Pancreas (tissue), 10 donors: ENCODE results near the gene PLAGL1. TPM values are rescaled to one million over a fixed set of nuclear protein-coding genes. Genes with fewer than 3 reads are reported as not detected.

Experiments used
- ATAC-seq, 4 donors: fragments of 200-7000 bp; cut with Tn5 transposase; one replicate each; pipeline versions ENCODE4 v1.8.0 to v1.9.1; 2020; ENCODE audit warnings: mild to moderate bottlenecking in 4 of 4, moderate library complexity in 4 of 4
- DNase-seq, 6 donors: peaks; one replicate each; pipeline ENCODE4 v3.0.0-alpha.2; 2020
- FAIRE-seq: peaks from 2 replicates; lab custom pipeline; 2012; peaks lifted over from hg19 to GRCh38; lab: Jason Lieb, UNC
- H3K27ac ChIP-seq, 4 donors: fragments of 200-600 bp; sonication (generic); 1 replicate in 3 of 4; 2 replicates in 1 of 4; pipeline versions ENCODE4 v1.5.0 to v1.8.0; 2020
- H3K27me3 ChIP-seq, 4 donors: fragments of 200-600 bp; one replicate each; pipeline ENCODE4 v1.8.0; 2021
- H3K36me3 ChIP-seq, 3 donors: fragments of 200-600 bp; sonication (generic) in 1 of 3; one replicate each; pipeline versions ENCODE4 v1.5.0 to v1.8.0; 2020 to 2021
- H3K4me1 ChIP-seq, 3 donors: fragments of 200-600 bp; one replicate each; pipeline ENCODE4 v1.8.0; 2021
- H3K4me3 ChIP-seq, 4 donors: fragments of 200-600 bp; sonication (generic) in 2 of 4; one replicate each; pipeline versions ENCODE4 v1.5.0 to v1.8.0; 2020 to 2021
- H3K9me3 ChIP-seq, 4 donors: fragments of 200-600 bp; one replicate each; pipeline ENCODE4 v1.8.0; 2021
- WGBS, 2 donors: extraction: QIAGEN DNeasy Blood & Tissue Kit; methylation state at CpG; one replicate each; pipeline ENCODE4 v1.1.7; 2013; 5-methylcytosine and 5-hydroxymethylcytosine counted together
- intact Hi-C, 3 donors: fragments of 100-400 bp; cut with DNase I; formaldehyde crosslinking; loops; one replicate each; pipeline versions ENCODE4 v1.11.1 to v1.14.2; 2022
- polyA plus RNA-seq, 2 donors: library from polyadenylated mRNA; stranded (reverse); fragments of 200-250 nt; gene quantifications; one replicate each; pipeline ENCODE4 v1.2.3, GENCODE V29; 2013
- total RNA-seq, 6 donors: library from RNA; stranded (reverse); fragmentation: NEBNext Ultra II Directional in 4 of 6; extraction: Animal tissue kit (Norgen Biotek cat#: 25700) in 4 of 6; gene quantifications; one replicate each; pipeline versions ENCODE4 v1.2.1 to v1.2.4, GENCODE V29; 2021 to 2023
- TF ChIP-seq, protein P1 (sequence below), 4 donors: fragments of 200-600 bp; sonication (generic) in 3 of 4; IDR thresholded peaks; one replicate each; pipeline versions ENCODE4 v1.5.0 to v1.8.0; 2021; ENCODE audit warnings: antibody characterized with exemption in 4 of 4
- donor health status: healthy with polysubstance abuse.
- donor health status: DM: no; HTN: no; CAD: no; lungs with moderate emphysema.
- donor health status: DM: no; HTN: no; CAD: no.
- donor health status: control.
- donor health status: control.
- donor health status: Bipolar disorder and iron deficiency.
- donor health status: DM: yes; HTN: yes; CAD: no.
- donor health status: DM: no; HTN: no; CAD: no.
- donor health status: DM: no; HTN: no; CAD: no.
- donor health status: DM: yes; HTN: yes; CAD: no.

PLAGL1 gene
- total and polyA plus RNA-seq, 8 donors = 12.5 to 31.6 (median 15.8) TPM

DNA sequence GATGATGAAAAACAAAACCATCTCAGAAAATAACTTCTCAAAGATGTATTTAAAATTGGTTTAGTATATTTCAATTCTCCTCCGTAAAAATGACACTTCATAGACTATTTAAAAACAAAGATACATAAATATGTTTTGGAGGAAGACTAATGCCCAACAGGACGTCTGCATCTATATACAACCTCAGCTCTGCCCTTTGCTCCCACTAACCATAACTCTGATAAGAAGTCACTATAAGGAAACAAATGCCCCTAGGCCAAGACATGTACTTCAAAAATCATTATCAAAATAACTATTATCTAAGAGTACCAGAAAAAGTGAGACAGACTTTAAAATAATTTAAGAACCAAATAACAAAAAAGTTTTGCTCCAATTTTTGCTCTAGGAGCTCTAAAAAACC, 23.4 kb downstream of the PLAGL1 start:
- TF ChIP-seq, protein P1, sequence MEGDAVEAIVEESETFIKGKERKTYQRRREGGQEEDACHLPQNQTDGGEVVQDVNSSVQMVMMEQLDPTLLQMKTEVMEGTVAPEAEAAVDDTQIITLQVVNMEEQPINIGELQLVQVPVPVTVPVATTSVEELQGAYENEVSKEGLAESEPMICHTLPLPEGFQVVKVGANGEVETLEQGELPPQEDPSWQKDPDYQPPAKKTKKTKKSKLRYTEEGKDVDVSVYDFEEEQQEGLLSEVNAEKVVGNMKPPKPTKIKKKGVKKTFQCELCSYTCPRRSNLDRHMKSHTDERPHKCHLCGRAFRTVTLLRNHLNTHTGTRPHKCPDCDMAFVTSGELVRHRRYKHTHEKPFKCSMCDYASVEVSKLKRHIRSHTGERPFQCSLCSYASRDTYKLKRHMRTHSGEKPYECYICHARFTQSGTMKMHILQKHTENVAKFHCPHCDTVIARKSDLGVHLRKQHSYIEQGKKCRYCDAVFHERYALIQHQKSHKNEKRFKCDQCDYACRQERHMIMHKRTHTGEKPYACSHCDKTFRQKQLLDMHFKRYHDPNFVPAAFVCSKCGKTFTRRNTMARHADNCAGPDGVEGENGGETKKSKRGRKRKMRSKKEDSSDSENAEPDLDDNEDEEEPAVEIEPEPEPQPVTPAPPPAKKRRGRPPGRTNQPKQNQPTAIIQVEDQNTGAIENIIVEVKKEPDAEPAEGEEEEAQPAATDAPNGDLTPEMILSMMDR (IDR thresholded peaks at IDR 0.05) = no peak
- WGBS, 2 donors = 56 to 62% methylated on average over 2 of the region's 2 CpGs
- DNase-seq (no peak), FAIRE-seq (no peak), ATAC-seq (no peak)
- Histone ChIP-seq H3K9me3 (no peaks in the 10 kb centered on the region), H3K27me3 (no peaks in the 10 kb centered on the region), H3K36me3 (no peaks in the 10 kb centered on the region), H3K27ac (no peak overlapping the region), H3K4me1 (no peaks in the 10 kb centered on the region), H3K4me3 (no peak overlapping the region)
- intact Hi-C loops = no loop called here

DNA sequence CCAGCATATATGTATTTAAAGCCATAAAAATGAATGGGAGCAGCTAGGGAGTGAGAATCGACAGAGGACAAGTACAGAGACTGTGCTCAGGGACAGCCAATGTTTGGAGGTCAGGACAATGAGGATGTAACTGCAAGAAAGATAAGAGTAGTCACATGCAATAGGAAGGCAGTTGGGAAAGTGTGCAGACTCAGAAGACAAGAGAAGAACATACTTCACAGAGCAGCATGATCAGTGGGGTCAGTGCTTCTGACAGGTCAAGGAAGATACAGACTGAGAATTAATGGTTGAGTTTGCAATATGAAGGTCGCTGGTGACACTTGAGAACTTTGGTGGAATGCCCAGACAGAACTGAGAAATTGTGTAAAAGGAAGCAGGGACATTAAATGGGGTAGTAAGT, 25.1 kb downstream of the PLAGL1 start:
- 72 to 77% methylated on average over 2 of the region's 2 CpGs for WGBS, 2 donors
- ATAC-seq (no peak), DNase-seq (no peak), FAIRE-seq (no peak)
- no peak overlapping the region for H3K4me3 ChIP-seq
- no peaks in the 10 kb centered on the region for H3K36me3 ChIP-seq
- H3K27me3 ChIP-seq = no peaks in the 10 kb centered on the region
- intact Hi-C loops = no loop called here
- no peaks in the 10 kb centered on the region for H3K4me1 ChIP-seq
- H3K27ac ChIP-seq = no peak overlapping the region
- no peaks in the 10 kb centered on the region for H3K9me3 ChIP-seq
- TF ChIP-seq, protein P1 (IDR thresholded peaks at IDR 0.05) = no peak

DNA sequence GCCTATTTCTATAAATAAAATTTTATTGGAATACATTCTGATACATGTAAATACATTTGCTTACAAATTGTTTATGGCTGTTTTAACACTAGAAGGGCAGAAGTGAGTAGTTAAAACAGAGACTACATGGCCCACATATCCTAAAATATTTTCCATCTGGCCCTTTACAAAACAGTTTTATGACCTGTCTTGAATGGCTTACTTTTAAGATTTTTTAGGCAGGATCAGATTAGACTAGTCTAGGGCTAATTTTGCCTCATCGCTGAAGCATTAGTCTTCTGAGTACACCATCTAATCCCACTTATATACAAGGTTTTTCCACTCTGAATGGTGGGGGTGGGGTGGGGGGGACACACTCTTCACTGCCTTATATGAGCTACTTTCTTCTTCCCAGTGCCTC, 27.1 kb downstream of the PLAGL1 start:
- H3K4me1 ChIP-seq = no peaks in the 10 kb centered on the region
- 100% methylated on average over 1 of the region's 1 CpG for WGBS, 2 donors
- intact Hi-C loops = no loop called here
- no peak overlapping the region for H3K27ac ChIP-seq
- no peaks in the 10 kb centered on the region for H3K9me3 ChIP-seq
- H3K4me3 ChIP-seq = no peak overlapping the region
- H3K27me3 ChIP-seq = no peaks in the 10 kb centered on the region
- ATAC-seq (no peak), DNase-seq (no peak), FAIRE-seq (no peak)
- H3K36me3 ChIP-seq = no peaks in the 10 kb centered on the region
- TF ChIP-seq, protein P1 (IDR thresholded peaks at IDR 0.05) = no peak

DNA sequence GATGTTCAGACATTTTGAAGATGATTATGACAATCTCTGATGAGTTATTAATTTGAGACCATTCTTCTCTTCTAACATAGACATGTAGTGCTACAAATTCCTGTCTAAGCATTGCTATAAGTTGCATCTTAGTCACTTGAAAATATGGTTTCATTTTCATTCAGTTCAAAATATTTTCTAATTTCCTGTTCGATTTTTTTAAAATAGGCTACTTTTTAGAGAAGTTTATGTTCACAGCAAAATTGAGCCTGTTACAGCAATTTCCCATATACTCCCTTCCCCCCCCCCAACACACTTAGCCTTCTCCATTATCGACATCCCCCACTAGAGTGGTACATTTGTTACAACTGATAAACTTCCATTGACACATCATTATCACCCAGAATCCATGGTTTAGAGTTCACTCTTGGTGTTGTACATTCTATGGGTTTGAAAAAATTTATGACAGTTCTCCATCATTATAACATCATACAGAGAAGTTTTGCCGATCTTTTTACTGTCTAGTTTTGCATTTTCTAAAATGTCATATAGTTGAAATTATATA, 31.2 kb downstream of the PLAGL1 start:
- no peaks in the 10 kb centered on the region for H3K27me3 ChIP-seq
- H3K27ac ChIP-seq = no peak overlapping the region
- TF ChIP-seq, protein P1 (IDR thresholded peaks at IDR 0.05) = no peak
- intact Hi-C loops = no loop called here
- no peak overlapping the region for H3K4me3 ChIP-seq
- no peaks in the 10 kb centered on the region for H3K9me3 ChIP-seq
- H3K36me3 ChIP-seq = no peaks in the 10 kb centered on the region
- 78% methylated on average over 3 of the region's 3 CpGs for WGBS, 2 donors
- ATAC-seq = no peak
- DNase-seq = no peak
- peaks cover 0 to under 1% (median 0%) of the 10 kb centered on the region in 3 donors for H3K4me1 ChIP-seq
- FAIRE-seq = no peak

DNA sequence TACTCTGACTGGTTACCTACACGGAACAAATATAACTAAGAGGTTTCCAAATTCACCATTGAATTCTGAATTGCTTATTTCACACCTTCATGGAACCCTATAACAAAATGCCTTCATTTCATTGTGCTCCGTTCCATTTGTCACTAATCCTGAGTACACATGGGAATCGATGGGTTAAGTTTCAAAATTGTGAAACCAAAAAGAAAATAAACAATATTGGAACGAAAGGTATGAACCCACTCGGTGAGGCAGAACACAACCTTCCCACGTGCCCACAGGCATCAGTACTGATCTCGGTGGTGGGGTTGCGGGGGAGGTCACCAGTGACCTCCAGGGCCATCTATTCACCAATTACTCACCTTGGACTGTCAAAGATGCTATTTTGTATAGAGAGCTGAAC, 34.0 kb downstream of the PLAGL1 start:
- DNase-seq (no peak), FAIRE-seq (no peak), ATAC-seq (no peak)
- 66 to 68% methylated on average over 8 of the region's 8 CpGs for WGBS, 2 donors
- Histone ChIP-seq H3K9me3 (no peaks in the 10 kb centered on the region), H3K4me1 (peaks cover 0 to 5% (median 3%) of the 10 kb centered on the region in 3 donors), H3K36me3 (no peaks in the 10 kb centered on the region), H3K27me3 (no peaks in the 10 kb centered on the region), H3K27ac (no peak overlapping the region), H3K4me3 (no peak overlapping the region)
- TF ChIP-seq, protein P1 (IDR thresholded peaks at IDR 0.05) = no peak
- intact Hi-C loops = no loop called here
